Measurements from ENCODE around the gene MUS81. TPM values are rescaled to one million over a fixed set of nuclear protein-coding genes. Genes with fewer than 3 reads are reported as not detected.

The MUS81 gene, protein sequence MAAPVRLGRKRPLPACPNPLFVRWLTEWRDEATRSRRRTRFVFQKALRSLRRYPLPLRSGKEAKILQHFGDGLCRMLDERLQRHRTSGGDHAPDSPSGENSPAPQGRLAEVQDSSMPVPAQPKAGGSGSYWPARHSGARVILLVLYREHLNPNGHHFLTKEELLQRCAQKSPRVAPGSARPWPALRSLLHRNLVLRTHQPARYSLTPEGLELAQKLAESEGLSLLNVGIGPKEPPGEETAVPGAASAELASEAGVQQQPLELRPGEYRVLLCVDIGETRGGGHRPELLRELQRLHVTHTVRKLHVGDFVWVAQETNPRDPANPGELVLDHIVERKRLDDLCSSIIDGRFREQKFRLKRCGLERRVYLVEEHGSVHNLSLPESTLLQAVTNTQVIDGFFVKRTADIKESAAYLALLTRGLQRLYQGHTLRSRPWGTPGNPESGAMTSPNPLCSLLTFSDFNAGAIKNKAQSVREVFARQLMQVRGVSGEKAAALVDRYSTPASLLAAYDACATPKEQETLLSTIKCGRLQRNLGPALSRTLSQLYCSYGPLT
- total RNA-seq = 35.4 and 52.0 TPM in 2 replicates

DNA sequence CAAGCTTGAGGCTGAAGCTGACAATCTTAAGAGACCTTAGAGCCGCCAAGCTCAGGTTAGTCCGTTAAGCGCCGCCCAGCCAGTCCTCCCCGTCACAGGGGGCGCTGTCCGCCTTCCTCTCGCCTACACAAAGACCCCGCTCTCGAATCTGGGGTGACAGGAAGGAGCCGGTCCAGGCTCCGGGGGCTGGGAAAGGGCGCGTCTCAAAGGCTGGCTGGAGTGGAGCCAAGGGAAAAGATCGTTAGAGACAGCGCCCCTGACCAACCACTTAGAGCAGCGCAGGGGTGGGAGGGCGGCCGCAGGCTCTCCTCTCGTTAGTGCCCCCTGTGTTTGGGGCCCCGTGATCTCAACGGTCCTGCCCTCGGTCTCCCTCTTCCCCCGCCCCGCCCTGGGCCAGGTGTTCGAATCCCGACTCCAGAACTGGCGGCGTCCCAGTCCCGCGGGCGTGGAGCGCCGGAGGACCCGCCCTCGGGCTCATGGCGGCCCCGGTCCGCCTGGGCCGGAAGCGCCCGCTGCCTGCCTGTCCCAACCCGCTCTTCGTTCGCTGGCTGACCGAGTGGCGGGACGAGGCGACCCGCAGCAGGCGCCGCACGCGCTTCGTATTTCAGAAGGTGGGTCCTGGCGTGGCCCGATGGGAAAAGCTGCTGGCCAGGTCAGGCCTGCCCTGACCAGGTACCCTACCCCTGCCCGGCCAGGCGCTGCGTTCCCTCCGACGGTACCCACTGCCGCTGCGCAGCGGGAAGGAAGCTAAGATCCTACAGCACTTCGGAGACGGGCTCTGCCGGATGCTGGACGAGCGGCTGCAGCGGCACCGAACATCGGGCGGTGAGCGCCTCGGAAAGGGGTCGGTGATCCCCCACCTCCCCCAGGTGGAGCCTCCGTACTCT is at the start of gene MUS81:
Gene MUS81, plus strand, starts transcription at position 156 of the 887 bp plus-strand sequence. Its CDS starts 321 bp downstream, at position 477.

DNA sequence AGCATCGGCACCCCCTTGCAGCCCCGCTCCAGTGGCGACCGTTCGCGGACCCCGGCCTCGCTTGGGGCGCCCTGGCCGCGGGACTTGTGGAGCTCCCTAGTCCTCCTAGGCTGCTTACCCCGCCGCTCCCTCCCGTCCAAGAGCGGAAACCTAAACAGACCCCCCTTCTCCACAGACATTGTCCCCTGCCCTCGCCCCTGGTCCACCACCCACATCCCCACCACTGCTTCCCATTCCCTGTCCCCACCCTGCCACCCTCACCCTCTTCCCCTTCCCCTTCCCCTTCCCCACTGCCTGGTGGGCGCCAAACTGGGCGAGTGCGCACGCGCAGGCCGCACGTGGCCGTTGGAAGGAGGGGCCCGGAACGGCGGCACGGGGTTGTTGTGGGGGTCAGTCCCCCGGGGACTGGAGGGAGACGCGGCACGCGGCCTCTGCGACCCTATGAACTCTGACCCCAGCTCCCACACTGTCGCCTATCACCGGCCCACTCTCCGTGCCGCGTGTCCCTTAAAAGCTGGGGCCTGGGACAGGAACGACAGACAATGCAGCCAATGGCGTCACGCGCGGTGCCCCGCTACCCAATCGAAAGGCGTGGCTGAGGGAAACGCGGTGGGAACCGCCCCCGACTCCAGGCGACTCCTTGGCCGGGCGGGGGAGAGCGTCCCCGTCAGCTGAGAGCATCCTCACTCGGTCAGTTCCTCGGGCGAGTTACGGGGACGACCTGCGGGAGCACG is 26.8 kb upstream of the MUS81 start, which contains the start of gene SNX32:
Gene SNX32, plus strand, starts transcription at position 667 of the 734 bp plus-strand sequence. CDS start 103 bp downstream, outside the sequence.

DNA sequence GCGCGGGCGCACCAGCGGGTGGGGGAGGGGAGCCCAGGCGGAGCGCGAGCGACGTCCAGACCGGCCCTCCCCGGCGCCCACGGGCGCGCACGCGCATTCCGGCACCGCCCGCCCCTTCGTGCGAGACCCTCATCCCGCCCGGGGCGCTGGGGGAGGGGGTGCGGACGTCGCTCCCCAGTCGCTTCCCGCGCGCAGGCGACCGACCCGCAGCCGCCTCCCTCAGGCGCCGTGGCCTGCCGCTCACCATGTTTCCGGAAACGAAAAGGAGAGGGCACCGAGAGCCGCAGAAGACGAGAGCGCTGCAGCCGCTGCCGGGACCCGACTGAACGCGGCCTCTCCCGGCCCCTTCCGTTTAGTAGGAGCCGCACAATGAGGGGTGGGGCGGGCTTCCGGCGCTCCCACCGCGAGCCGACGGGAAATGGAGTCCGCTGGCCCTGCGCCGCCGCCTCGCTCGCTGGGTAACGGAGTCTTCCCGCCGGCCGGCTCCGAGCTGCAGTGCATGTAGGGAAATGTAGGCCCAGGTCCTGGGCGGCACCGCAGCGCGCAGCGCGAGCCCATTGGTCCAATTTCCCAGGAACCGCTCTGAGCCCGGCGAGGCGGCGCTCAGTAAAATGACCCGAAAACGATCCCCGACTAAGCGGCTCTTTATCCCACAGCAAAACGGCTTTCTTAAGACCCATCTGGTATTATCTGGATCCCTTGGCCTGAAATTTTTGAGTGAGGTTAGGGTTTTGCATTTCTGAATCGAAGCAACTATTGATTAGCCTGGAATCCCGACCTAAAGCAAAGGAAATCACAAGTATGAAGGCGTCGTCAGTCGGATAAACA is 2.2 kb upstream of the MUS81 start, which contains the start of gene CFL1:
Gene CFL1, minus strand, starts transcription at position 328 of the 828 bp plus-strand sequence. Its CDS starts 81 bp downstream, at position 247.

DNA sequence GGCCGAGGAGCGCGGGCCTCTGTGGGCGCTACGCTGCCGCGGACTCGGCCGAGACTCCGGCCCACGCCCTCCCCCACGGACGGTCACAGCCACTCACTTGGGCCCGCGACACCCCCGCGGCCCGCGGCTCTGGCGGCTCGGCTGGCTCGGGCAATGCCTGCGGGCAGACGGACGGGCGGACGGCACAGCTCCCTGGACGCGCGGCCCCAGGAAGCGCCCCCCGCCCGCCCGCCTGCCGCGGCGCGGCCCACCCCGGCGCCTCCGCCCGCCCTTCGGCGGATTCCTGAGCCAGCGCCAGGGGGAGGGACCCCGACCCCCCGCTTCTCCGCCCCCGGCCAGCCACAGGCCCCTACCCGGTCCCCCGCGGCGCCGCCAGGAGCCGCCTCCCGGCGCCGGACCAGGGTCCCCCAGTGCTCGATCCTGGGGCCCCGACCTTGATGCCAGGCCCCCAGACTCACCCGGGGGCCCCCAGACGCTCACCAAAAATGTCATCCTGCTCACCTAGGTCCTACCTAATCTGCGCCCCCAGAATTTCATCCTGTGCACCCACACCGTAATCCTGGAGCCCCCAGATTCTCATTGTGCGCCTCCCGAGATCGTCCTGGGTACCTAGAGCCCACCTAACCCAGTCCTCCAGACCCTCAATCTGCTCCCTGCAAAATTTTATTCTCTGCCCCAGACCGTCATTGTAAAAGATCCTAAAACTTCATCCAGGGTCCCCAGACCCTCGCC is 12.5 kb downstream of the MUS81 start, which contains the start of gene EFEMP2:
Gene EFEMP2, minus strand, starts transcription at position 215 of the 732 bp plus-strand sequence. CDS start 446 bp downstream, outside the sequence.

DNA sequence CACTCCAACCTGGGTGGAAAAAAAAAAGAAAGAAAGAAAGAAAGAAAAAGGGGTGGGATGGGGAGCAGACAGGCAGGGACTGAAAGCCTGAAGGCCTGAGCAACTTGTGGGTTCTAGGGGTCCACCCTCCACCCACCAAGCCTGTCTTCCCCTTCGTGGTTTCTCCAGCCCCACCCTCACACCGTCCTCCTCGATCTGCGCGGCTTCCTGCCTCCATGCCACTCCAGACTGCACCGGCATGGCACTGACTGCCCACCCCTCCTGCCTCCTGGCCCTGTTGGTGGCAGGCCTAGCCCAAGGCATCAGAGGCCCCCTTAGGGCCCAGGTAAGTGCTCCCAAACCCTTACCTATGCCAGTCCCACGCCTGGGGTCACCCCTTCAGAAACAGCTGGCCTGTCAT is 19.4 kb downstream of the MUS81 start, which contains the start of gene CTSW:
Gene CTSW, plus strand, starts transcription at position 221 of the 400 bp plus-strand sequence. Its CDS starts 18 bp downstream, at position 239.

DNA sequence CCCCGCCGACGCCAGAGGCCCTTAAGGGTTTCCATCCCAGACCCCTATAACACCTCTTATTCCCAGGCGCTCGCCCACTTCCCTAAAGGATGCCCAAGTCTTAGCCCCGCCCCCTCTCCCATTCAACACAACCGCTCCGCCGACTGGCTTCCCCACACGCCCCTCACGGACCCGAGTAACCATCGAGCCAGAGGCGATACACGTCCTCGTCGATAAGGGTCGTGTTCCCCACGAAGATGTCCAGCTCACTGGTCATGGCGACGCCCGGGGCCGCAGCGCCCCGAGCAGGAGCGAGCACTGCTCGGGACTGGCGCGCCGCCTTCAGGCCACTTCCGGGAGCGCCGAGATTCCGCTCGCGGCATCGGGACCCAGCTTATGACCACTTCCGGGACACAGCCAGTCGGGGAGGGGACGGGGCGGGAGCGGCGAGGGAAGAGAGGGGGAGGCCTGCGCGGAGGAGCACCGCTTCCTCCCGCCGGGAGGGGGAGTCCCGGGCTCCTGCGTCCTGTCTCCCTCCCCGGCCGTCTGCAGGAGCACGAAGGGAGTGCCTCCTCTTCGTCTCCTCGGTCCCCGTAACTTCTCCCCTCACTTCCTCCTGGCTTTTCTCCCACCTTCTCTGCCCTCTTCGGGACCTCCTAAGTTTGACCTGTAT is 28.1 kb downstream of the MUS81 start, which contains the start of gene FIBP:
Gene FIBP, minus strand, starts transcription at position 309 of the 652 bp plus-strand sequence. Its CDS starts 53 bp downstream, at position 256.

DNA sequence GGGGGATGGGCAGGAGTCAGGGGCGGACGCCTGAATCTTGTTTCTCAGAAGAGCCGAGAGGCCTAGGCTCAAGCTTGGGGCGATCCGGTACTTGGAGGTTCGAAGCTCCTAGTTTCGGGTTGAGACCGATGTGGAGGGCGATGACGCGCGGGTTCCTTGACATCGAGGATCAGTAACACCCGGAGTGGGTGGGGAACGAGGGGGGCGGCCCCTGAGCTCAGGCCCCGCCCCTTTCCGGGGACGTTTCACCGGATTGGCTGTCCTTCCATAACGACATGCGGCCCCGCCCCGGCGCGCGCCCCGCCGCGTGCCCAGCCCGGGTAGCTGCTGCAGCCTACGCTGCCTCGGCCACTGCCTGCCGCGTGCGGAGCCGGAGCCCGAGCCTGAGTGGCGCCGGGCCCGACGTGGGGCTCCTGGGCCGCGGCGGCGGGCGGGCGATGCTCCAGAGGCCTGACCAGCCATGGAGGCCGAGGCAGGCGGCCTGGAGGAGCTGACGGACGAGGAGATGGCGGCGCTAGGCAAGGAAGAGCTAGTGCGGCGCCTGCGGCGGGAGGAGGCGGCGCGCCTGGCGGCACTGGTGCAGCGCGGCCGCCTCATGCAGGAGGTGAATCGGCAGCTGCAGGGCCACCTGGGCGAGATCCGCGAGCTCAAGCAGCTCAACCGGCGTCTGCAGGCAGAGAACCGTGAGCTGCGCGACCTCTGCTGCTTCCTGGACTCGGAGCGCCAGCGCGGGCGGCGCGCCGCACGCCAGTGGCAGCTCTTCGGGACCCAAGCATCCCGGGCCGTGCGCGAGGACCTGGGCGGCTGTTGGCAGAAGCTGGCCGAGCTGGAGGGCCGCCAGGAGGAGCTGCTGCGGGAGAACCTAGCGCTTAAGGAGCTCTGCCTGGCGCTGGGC is 30.3 kb downstream of the MUS81 start, which contains the start of gene CCDC85B:
Gene CCDC85B, plus strand, starts transcription at position 350 of the 895 bp plus-strand sequence. Its CDS starts 111 bp downstream, at position 461.

DNA sequence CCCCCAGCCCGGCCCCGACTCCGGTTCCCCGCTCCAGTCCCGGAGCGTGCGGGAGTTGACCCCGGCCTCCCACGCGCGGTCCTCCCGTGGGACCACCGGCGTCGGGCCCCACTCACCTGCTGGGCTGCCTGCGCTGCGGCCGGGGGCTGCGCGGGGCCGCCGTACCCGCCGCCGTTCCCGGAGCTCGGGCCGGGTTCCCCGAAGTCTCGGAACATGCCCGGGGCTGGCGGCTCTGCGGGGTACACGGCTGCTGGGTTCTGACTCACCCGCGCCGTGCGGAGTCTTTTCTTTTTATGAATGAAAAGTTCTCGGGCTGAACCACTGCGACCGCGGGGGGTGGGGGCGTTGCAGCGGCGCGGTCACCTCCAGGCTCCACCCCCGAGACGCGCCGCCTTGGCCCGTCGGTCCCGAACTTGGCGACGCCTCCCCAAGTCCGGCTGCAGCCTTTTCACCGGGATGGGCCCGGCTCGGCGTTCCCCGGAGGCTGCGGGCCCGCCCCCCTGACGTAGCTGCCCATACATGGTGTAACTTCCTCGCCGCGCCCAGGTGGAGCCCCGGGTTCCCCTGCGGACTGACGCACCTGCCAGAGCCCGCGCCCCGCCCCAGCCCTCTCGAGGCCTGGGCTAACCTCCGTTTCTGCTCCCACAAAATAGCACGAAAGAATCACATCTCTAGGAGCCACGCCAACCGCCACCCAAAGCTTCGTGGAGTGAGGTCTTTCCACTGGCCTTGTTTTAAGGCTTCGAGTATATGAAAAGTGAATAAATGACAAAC is 40.1 kb downstream of the MUS81 start, which contains the start of gene FOSL1:
Gene FOSL1, minus strand, starts transcription at position 264 of the 774 bp plus-strand sequence. Its CDS starts 49 bp downstream, at position 215.

Other genes with a start within 250 kb of the MUS81 start
- gene MAP3K11, start 246.2 kb upstream of the MUS81 start, total RNA-seq = 21.7 and 32.6 TPM in 2 replicates
- gene PCNX3, start 244.7 kb upstream of the MUS81 start, total RNA-seq = 24.2 and 36.9 TPM in 2 replicates
- 23.3 and 23.8 TPM in 2 replicates for gene SIPA1, start 222.3 kb upstream of the MUS81 start, total RNA-seq
- gene RELA, start 197.5 kb upstream of the MUS81 start, total RNA-seq = 22.9 and 30.1 TPM in 2 replicates
- 37.6 and 42.1 TPM in 2 replicates for gene KAT5, start 148.2 kb upstream of the MUS81 start, total RNA-seq
- 17.4 and 20.1 TPM in 2 replicates for gene RNASEH2C, start 139.6 kb upstream of the MUS81 start, total RNA-seq
- gene AP5B1, start 79.5 kb upstream of the MUS81 start, total RNA-seq = 7.6 and 12.5 TPM in 2 replicates
- gene OVOL1, start 73.4 kb upstream of the MUS81 start, total RNA-seq = not detected in 2 replicates
- 1.3 and 4.0 TPM in 2 replicates for gene SNX32, start 26.5 kb upstream of the MUS81 start, total RNA-seq
- gene CFL1, start 2.3 kb upstream of the MUS81 start, total RNA-seq = 662 and 789 TPM in 2 replicates
- gene EFEMP2, start 12.4 kb downstream of the MUS81 start, total RNA-seq = 114 and 154 TPM in 2 replicates
- gene CTSW, start 19.4 kb downstream of the MUS81 start, total RNA-seq = 0.07 TPM in 1 of 2 replicates, not detected in the other
- gene FIBP, start 28.0 kb downstream of the MUS81 start, total RNA-seq = 144 and 156 TPM in 2 replicates
- 50.8 and 53.9 TPM in 2 replicates for gene CCDC85B, start 30.2 kb downstream of the MUS81 start, total RNA-seq
- gene FOSL1, start 40.0 kb downstream of the MUS81 start, total RNA-seq = 9.8 and 26.0 TPM in 2 replicates
- gene C11orf68, start 58.6 kb downstream of the MUS81 start, total RNA-seq = 28.4 and 31.1 TPM in 2 replicates
- 126 and 160 TPM in 2 replicates for gene DRAP1, start 59.0 kb downstream of the MUS81 start, total RNA-seq
- not detected in 2 replicates for gene TSGA10IP, start 85.0 kb downstream of the MUS81 start, total RNA-seq
- 28.2 and 31.3 TPM in 2 replicates for gene SART1, start 101.3 kb downstream of the MUS81 start, total RNA-seq
- gene EIF1AD, start 141.7 kb downstream of the MUS81 start, total RNA-seq = 33.9 and 42.4 TPM in 2 replicates
- gene BANF1, start 142.1 kb downstream of the MUS81 start, total RNA-seq = 17.0 and 19.5 TPM in 2 replicates
- gene CST6, start 151.6 kb downstream of the MUS81 start, total RNA-seq = 2.9 and 6.1 TPM in 2 replicates
- gene CATSPER1, start 166.0 kb downstream of the MUS81 start, total RNA-seq = 0.20 TPM in 1 of 2 replicates, not detected in the other
- 0.13 and 0.59 TPM in 2 replicates for gene GAL3ST3, start 188.7 kb downstream of the MUS81 start, total RNA-seq
- gene SF3B2, start 191.9 kb downstream of the MUS81 start, total RNA-seq = 100 and 118 TPM in 2 replicates
- 47.6 and 75.8 TPM in 2 replicates for gene PACS1, start 209.8 kb downstream of the MUS81 start, total RNA-seq